GM20000 (cell line): Measurements from ENCODE around the gene RPL38.

ENCODE experiments used
- DNase-seq: peaks from one replicate; pipeline ENCODE4 v3.0.0; 2012; ENCODE audit warnings: low spot score
- TF ChIP-seq, protein P1 (sequence below): IDR thresholded peaks from 2 replicates; pipeline ENCODE4 v1.5.1; 2012; ENCODE audit warnings: mild to moderate bottlenecking, control low read depth; ENCODE audit errors: extremely low read depth, missing control alignments

RPL38 gene

DNA sequence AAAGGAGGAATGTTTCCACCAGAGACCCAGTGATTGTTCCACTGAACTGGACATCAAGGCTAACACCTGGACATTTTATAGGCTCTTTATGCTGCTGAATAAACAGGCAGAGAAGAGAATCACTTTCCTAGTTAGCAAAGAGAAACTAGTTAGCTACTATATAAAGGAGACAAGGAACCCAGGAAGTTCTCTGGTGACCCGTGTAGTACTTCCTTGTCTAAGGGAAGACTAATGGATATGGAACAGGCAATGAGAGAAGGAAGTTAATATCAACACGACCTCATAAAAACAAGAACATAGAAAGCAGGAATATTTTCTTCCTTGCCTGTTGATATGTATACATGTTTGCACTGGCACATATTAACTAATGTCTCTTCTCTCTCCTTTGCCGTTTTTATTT lies 30.8 kb upstream of the RPL38 start:
- no peak for DNase-seq

DNA sequence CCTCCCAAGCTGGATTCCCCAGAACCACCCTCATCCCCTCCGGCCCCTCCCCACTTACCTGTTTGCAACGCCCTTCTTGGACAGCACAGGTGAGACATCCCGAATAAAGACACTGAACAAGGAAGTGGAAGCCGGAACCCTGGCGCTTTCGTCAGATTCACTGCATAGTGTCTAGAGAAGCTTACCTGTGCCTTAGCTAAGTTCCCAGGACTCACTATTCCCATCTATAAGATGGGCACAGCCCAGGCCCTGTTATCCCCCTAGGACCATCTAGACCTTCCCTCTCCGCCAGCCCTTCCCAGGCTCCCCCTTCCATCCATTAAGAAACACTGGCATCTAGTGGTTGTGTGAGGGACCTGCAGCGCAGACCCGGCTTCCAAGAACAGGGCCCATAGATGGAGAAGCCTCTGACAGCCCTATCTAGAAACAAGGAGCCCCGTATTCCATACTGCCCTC lies 26.9 kb upstream of the RPL38 start:
- TF ChIP-seq, protein P1, sequence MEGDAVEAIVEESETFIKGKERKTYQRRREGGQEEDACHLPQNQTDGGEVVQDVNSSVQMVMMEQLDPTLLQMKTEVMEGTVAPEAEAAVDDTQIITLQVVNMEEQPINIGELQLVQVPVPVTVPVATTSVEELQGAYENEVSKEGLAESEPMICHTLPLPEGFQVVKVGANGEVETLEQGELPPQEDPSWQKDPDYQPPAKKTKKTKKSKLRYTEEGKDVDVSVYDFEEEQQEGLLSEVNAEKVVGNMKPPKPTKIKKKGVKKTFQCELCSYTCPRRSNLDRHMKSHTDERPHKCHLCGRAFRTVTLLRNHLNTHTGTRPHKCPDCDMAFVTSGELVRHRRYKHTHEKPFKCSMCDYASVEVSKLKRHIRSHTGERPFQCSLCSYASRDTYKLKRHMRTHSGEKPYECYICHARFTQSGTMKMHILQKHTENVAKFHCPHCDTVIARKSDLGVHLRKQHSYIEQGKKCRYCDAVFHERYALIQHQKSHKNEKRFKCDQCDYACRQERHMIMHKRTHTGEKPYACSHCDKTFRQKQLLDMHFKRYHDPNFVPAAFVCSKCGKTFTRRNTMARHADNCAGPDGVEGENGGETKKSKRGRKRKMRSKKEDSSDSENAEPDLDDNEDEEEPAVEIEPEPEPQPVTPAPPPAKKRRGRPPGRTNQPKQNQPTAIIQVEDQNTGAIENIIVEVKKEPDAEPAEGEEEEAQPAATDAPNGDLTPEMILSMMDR: peak; percentile 88
- peak; percentile 67 for DNase-seq

More for the DNA sequence above, 30.8 kb upstream of the RPL38 start:
- TF ChIP-seq, protein P1: no peak

DNA sequence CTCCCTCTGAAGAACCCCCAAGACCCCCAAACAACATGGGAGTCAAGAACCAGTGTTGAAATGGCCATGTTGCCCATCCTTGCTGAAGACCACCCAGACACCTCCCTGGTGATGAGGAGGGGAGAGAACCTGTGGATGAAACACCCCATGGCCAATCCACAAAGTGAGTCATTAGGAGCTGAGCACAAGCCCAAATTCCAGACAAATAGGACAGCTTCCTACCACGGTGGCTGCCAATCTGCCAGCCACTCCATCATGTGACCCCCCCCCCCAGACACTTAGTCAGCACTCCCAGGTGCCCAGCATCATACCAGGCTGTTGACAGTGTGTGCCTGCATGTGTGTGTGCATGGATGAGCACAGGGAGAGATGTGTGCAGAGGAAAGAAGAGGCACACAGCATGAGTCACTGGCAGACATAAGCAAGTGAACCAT lies 26.4 kb upstream of the RPL38 start:
- DNase-seq: no peak

DNA sequence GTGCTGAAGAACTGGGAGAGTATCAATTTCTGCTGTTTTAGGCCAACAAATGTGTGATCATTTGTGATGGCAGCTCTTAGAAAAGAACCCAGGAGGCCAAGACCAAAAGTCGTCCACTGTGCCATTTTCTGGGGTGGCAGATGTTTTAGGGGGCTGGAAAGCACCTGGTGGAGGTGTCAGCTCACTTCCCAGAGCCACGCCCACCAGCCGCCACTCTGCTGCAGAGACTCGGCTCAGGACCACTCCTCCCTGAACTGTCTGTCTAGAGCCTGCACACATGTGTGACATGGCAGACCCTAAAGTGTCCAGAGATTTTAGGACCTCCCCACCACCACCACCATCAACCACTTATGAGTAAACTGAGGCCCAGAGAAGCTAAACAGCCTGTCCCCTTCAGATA lies 23.9 kb upstream of the RPL38 start:
- TF ChIP-seq, protein P1: no peak
- no peak for DNase-seq

More for the DNA sequence above, 26.4 kb upstream of the RPL38 start:
- TF ChIP-seq, protein P1: no peak

DNA sequence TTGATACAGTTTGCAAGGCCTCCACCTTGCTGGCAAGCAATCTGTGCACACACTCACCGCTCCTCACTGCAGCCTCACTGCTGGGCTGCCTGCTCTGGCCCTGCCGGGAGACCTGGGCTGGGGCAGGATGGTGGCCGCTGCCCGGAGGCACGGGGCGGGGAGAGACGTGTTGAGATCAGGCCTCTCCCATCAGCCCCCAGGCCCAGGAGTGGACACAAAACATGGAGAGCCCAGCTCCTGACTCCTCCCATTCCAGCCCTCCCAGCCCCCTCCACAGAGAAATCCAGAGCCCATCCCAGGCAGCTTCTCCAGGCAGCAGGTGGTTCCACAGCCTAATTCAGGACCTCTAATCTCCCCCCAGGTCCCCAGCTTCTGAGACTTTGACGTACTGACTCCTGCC lies 23.1 kb upstream of the RPL38 start:
- DNase-seq: no peak
- TF ChIP-seq, protein P1: no peak

DNA sequence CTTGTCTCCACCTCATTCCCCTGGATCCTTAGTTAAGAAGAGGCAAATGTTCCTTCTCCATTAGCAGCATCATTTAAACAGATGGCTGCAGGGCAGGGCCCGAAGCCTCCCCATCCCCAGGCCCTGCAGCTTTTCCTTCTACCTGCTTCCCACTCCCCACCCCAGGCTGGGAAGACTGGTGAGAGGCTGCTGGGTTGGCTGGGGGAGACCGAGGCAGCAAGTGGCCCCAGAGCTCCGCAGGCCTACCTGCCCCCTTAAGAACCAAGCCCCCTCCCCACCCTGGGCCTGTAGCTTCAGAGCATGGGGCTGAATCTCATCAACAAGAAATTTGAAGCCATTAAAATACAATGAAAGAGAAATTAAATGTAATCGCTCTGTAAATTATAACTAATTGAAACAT lies 22.1 kb upstream of the RPL38 start:
- TF ChIP-seq, protein P1: no peak
- no peak for DNase-seq

DNA sequence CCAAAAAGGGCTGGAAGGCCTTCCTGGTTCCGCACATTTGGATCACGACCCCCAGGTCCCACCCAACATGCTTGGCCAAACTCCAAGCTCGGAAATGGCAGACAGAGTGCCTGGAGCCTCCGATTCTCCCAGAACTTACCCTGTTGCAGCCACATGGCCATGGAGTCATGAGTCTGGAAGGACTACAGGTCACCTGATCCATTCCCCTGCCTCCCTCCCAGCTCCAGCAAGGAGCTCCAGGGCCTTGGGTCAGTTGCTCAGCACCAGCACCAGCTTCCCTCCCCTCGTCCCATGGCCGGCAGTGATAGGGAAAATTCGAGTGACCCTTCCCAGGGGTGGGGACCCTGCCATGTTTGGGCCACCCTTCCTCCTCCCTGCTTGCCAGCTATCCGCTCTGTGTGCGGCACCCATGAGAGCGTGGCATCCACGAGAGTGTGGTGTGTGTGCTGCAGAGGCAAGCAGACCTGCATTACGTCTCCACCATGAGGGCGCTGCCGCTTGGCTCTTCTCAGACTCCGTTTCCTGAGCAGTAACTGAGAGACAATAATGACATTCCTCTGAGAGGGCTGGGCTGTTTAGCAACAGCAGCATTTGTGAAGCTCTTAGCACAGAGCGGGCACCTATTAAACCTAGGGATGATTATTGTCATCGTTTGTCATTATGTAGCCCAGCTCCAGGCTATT lies 21.3 kb upstream of the RPL38 start:
- no peak for DNase-seq
- TF ChIP-seq, protein P1: no peak
